Liver (tissue), 9 donors: ENCODE results near the gene NOD1. TPM values are rescaled to one million over a fixed set of nuclear protein-coding genes. Genes with fewer than 3 reads are reported as not detected.

ENCODE experiments used
- DNase-seq: peaks from one replicate; pipeline ENCODE4 v3.0.0-alpha.2; 2017; ENCODE audit warnings: low spot score
- H3K27ac ChIP-seq, 2 donors: one replicate each; pipeline ENCODE4 v1.7.0; 2013; ENCODE audit warnings: inconsistent platforms in 2 of 2, low read length in 2 of 2, control low read depth in 1 of 2, low read depth in 1 of 2, mild to moderate bottlenecking in 1 of 2
- H3K27me3 ChIP-seq, 4 donors: one replicate each; pipeline versions ENCODE4 v1.6.1 to v1.7.0; 2013; ENCODE audit warnings: low read length in 3 of 4, inconsistent platforms in 1 of 4, mild to moderate bottlenecking in 1 of 4, moderate library complexity in 1 of 4; ENCODE audit not compliant: control insufficient read depth in 4 of 4, insufficient read depth in 4 of 4
- H3K36me3 ChIP-seq, 4 donors: one replicate each; pipeline versions ENCODE4 v1.6.1 to v1.7.0; 2013; ENCODE audit warnings: low read length in 3 of 4, mild to moderate bottlenecking in 3 of 4, low read depth in 1 of 4, moderate library complexity in 1 of 4; ENCODE audit not compliant: control insufficient read depth in 4 of 4, insufficient read depth in 3 of 4
- H3K4me1 ChIP-seq, 4 donors: one replicate each; pipeline versions ENCODE4 v1.6.1 to v1.7.0; 2013; ENCODE audit warnings: low read length in 3 of 4, mild to moderate bottlenecking in 3 of 4, moderate library complexity in 1 of 4; ENCODE audit not compliant: control insufficient read depth in 4 of 4, insufficient read depth in 4 of 4
- H3K4me3 ChIP-seq, 3 donors: one replicate each; pipeline versions ENCODE4 v1.6.1 to v1.7.0; 2013; ENCODE audit warnings: low read length in 3 of 3, control low read depth in 1 of 3, low read depth in 1 of 3, mild to moderate bottlenecking in 1 of 3
- H3K9ac ChIP-seq, 2 donors: one replicate each; pipeline ENCODE4 v1.7.0; 2013; ENCODE audit warnings: low read length in 2 of 2, mild to moderate bottlenecking in 2 of 2, moderate library complexity in 2 of 2, control low read depth in 1 of 2, low read depth in 1 of 2
- H3K9me3 ChIP-seq, 4 donors: one replicate each; pipeline versions ENCODE4 v1.6.1 to v1.7.0; 2013; ENCODE audit warnings: low read length in 3 of 4; ENCODE audit not compliant: control insufficient read depth in 4 of 4
- FOXA1 ChIP-seq: IDR thresholded peaks from 2 replicates; pipeline ENCODE4 v1.6.1; 2016; ENCODE audit warnings: antibody characterized with exemption
- FOXA2 ChIP-seq: IDR thresholded peaks from 2 replicates; pipeline ENCODE4 v1.6.1; 2016; ENCODE audit warnings: antibody characterized with exemption
- GABPA ChIP-seq, 2 donors: IDR thresholded peaks in 1 of 2; conservative IDR thresholded peaks in 1 of 2; 2 replicates each; pipeline ENCODE4 v1.6.1; 2016; ENCODE audit warnings: antibody characterized with exemption in 2 of 2, mild to moderate bottlenecking in 1 of 2, moderate library complexity in 1 of 2
- HNF4A ChIP-seq, 2 donors: conservative IDR thresholded peaks; 2 replicates each; pipeline ENCODE4 v1.6.1; 2016; ENCODE audit warnings: antibody characterized with exemption in 2 of 2, mild to moderate bottlenecking in 2 of 2
- HNF4G ChIP-seq: IDR thresholded peaks from 2 replicates; pipeline ENCODE4 v1.6.1; 2016; ENCODE audit warnings: antibody characterized with exemption
- JUND ChIP-seq, 2 donors: IDR thresholded peaks; 2 replicates each; pipeline ENCODE4 v1.6.1; 2016; ENCODE audit warnings: antibody characterized with exemption in 2 of 2
- NR2F2 ChIP-seq: IDR thresholded peaks from 2 replicates; pipeline ENCODE4 v1.6.1; 2016; ENCODE audit warnings: antibody characterized with exemption
- RAD21 ChIP-seq, 2 donors: IDR thresholded peaks; 2 replicates each; pipeline ENCODE4 v1.6.1; 2016; ENCODE audit warnings: antibody characterized with exemption in 2 of 2, mild to moderate bottlenecking in 2 of 2
- RXRA ChIP-seq, 2 donors: IDR thresholded peaks; 2 replicates each; pipeline ENCODE4 v1.6.1; 2017 to 2018; ENCODE audit warnings: antibody characterized with exemption in 2 of 2, mild to moderate bottlenecking in 1 of 2
- SP1 ChIP-seq: IDR thresholded peaks from 2 replicates; pipeline ENCODE4 v1.6.1; 2018; ENCODE audit warnings: antibody characterized with exemption, mild to moderate bottlenecking
- TAF1 ChIP-seq: conservative IDR thresholded peaks from 2 replicates; pipeline ENCODE4 v1.6.1; 2016; ENCODE audit warnings: antibody characterized with exemption, mild to moderate bottlenecking
- YY1 ChIP-seq: IDR thresholded peaks from 2 replicates; pipeline ENCODE4 v1.6.1; 2016; ENCODE audit warnings: antibody characterized with exemption, mild to moderate bottlenecking
- WGBS: extraction: QIAGEN DNeasy Blood & Tissue Kit; methylation state at CpG from one replicate; pipeline ENCODE4 v1.1.7; 2013; 5-methylcytosine and 5-hydroxymethylcytosine counted together
- polyA plus RNA-seq, 2 donors: library from polyadenylated mRNA; stranded (reverse) in 1 of 2; unstranded in 1 of 2; fragments of 200-250 nt in 1 of 2; fragments of >200 nt in 1 of 2; fragmentation: Nextera tagmentation in 1 of 2; extraction: Ambion mirVana in 1 of 2; gene quantifications; one replicate each; pipeline versions ENCODE4 v1.2.1 to v1.2.3, GENCODE V29; 2013 to 2015
- total RNA-seq, 2 donors: library from RNA; depleted of rRNA; stranded (reverse); fragments of >200 nt; gene quantifications; one replicate each; pipeline ENCODE4 v1.2.3, GENCODE V29; 2014
- TF ChIP-seq, protein P1 (sequence below): IDR thresholded peaks from 2 replicates; pipeline ENCODE4 v1.6.1; 2016; ENCODE audit warnings: antibody characterized with exemption, mild to moderate bottlenecking
- TF ChIP-seq, protein P2 (sequence below): IDR thresholded peaks from 2 replicates; pipeline ENCODE4 v1.6.1; 2016; ENCODE audit warnings: antibody characterized with exemption
- TF ChIP-seq, protein P3 (sequence below): IDR thresholded peaks from 2 replicates; pipeline ENCODE4 v1.6.1; 2016; ENCODE audit warnings: antibody characterized with exemption
- TF ChIP-seq, protein P4 (sequence below): fragments of 150-350 bp; IDR thresholded peaks from 2 replicates; pipeline ENCODE4 v1.5.1; 2017; ENCODE audit warnings: improper control_type of control experiment, low read depth, low read length; ENCODE audit not compliant: missing input control
- TF ChIP-seq, protein P5 (sequence below): IDR thresholded peaks from 2 replicates; pipeline ENCODE4 v1.6.1; 2016; ENCODE audit warnings: antibody characterized with exemption
- donor health status: healthy.
- donor health status: healthy.
- donor health status: healthy.
- donor health status: healthy.
- donor health status: healthy.

Gene NOD1
- total and polyA plus RNA-seq, 4 donors: 1.7 to 3.5 (median 2.0) TPM

DNA sequence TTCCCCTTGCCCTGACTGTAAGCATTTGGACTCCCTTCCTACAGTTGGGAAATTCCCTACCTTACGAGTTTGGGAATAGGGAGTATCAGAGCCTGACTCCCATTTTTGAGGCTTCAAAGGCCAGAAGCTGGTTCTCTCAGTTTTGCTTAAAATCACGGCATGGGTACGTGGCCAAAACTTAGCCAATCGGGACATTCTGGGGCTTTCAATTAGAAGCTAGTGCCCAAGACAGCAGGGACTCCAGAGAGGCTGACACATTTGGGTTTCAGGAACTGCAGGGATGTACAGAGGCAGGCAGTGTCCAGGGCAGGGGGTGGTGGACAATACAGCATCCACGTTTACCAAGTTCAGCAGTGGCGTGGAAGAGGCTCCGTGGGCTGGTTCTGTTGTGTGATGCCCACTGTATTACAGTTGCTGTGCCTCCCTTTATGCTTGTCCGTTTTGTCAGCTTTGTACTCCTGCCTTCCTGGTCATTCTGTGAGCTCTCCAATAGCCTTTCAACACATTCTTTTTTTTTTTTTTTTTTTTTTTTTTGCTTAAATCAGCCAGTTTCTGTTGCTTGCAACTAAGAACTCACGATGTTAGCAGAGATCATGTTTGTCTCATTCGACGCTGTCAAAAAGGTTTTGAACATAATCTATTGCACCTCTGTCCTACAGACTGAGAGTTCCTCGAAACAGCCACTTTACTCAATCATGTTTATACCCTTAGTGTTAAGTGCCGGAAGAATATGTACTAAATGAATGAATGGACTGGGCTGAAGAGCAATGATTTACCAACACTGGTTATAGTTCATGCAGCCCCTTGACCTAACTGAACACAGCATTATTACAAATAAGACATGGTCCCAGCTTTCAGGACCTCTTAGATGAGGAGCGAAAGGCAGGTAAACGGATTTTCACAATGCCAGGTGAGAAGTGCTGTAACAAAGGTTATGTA lies 25.0 kb upstream of the NOD1 start:
- Histone ChIP-seq H3K27me3 (no peaks in the 10 kb centered on the region), H3K36me3 (no peaks in the 10 kb centered on the region), H3K4me3 (peak overlapping the region; percentile 95 to 100 (median 99)), H3K4me1 (peaks cover 3 to 12% (median 9%) of the 10 kb centered on the region in 4 donors), H3K9ac (peak overlapping the region; percentile 75 to 90), H3K9me3 (no peaks in the 10 kb centered on the region), H3K27ac (no peak overlapping the region)
- DNase-seq: no peak
- WGBS: 51% methylated on average over 15 of the region's 15 CpGs
- TF ChIP-seq, protein P1, sequence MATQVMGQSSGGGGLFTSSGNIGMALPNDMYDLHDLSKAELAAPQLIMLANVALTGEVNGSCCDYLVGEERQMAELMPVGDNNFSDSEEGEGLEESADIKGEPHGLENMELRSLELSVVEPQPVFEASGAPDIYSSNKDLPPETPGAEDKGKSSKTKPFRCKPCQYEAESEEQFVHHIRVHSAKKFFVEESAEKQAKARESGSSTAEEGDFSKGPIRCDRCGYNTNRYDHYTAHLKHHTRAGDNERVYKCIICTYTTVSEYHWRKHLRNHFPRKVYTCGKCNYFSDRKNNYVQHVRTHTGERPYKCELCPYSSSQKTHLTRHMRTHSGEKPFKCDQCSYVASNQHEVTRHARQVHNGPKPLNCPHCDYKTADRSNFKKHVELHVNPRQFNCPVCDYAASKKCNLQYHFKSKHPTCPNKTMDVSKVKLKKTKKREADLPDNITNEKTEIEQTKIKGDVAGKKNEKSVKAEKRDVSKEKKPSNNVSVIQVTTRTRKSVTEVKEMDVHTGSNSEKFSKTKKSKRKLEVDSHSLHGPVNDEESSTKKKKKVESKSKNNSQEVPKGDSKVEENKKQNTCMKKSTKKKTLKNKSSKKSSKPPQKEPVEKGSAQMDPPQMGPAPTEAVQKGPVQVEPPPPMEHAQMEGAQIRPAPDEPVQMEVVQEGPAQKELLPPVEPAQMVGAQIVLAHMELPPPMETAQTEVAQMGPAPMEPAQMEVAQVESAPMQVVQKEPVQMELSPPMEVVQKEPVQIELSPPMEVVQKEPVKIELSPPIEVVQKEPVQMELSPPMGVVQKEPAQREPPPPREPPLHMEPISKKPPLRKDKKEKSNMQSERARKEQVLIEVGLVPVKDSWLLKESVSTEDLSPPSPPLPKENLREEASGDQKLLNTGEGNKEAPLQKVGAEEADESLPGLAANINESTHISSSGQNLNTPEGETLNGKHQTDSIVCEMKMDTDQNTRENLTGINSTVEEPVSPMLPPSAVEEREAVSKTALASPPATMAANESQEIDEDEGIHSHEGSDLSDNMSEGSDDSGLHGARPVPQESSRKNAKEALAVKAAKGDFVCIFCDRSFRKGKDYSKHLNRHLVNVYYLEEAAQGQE: no peak
- TF ChIP-seq HNF4A (conservative IDR thresholded peaks at IDR 0.05) (no peak), TAF1 (no peak), NR2F2 (no peak), HNF4G (no peak), RAD21 (IDR thresholded peaks at IDR 0.05) (no peak), FOXA2 (no peak), RXRA (IDR thresholded peaks at IDR 0.05) (no peak), JUND (IDR thresholded peaks at IDR 0.05) (no peak), YY1 (no peak), SP1 (no peak), GABPA (IDR thresholded peaks at IDR 0.05 in 1 of 2, conservative IDR thresholded peaks at IDR 0.05 in 1 of 2) (no peak)
- TF ChIP-seq, protein P2, sequence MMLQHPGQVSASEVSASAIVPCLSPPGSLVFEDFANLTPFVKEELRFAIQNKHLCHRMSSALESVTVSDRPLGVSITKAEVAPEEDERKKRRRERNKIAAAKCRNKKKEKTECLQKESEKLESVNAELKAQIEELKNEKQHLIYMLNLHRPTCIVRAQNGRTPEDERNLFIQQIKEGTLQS: no peak
- TF ChIP-seq, protein P3, sequence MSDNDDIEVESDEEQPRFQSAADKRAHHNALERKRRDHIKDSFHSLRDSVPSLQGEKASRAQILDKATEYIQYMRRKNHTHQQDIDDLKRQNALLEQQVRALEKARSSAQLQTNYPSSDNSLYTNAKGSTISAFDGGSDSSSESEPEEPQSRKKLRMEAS: no peak

DNA sequence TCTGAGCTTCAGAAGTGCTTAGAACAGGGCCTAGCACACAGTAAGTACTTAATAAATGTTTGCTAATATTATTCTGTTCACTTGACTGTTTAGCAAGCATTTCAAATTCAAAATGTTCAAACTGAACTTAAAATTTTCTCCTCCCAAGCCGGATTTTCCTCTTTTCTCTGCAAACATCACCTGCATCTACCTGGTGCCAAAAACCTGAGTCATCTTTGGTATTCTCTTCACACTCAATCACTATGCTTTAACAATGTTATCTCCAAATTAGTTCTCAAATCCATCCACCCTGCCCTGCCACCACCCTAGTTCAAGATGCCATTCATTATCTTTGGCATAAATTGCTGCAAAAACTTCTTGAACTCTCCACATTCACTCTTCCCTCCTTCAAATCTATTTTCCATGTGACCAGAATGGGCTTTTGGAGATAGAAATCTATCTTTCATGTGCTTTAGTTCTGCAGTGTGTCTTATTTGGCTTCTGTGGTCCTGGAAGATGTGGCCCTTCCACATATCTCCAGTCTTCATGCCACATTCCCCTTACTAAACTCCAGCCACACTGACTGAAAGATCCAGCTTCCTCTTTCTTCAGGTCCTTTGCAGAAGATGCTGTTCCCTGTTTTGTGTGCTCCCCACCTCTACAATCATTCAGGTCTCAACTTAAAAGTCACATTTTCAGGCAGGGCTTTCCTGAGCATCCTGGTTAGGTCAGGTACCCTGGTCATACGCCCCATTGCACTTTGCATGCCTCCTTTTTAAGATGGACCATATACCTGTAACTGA lies 24.1 kb upstream of the NOD1 start:
- 87% methylated on average over 2 of the region's 2 CpGs for WGBS
- Histone ChIP-seq H3K9me3 (no peaks in the 10 kb centered on the region), H3K27me3 (no peaks in the 10 kb centered on the region), H3K4me1 (peaks cover 3 to 12% (median 9%) of the 10 kb centered on the region in 4 donors), H3K9ac (no peak overlapping the region), H3K36me3 (peaks cover 0 to under 1% (median 0%) of the 10 kb centered on the region in 4 donors), H3K27ac (no peak overlapping the region), H3K4me3 (no peak overlapping the region)
- DNase-seq: no peak
- TF ChIP-seq HNF4A (conservative IDR thresholded peaks at IDR 0.05) (no peak), HNF4G (no peak), GABPA (IDR thresholded peaks at IDR 0.05 in 1 of 2, conservative IDR thresholded peaks at IDR 0.05 in 1 of 2) (no peak), FOXA2 (no peak), FOXA1 (no peak), RXRA (IDR thresholded peaks at IDR 0.05) (no peak)
- TF ChIP-seq, protein P3: no peak
- TF ChIP-seq, protein P4, sequence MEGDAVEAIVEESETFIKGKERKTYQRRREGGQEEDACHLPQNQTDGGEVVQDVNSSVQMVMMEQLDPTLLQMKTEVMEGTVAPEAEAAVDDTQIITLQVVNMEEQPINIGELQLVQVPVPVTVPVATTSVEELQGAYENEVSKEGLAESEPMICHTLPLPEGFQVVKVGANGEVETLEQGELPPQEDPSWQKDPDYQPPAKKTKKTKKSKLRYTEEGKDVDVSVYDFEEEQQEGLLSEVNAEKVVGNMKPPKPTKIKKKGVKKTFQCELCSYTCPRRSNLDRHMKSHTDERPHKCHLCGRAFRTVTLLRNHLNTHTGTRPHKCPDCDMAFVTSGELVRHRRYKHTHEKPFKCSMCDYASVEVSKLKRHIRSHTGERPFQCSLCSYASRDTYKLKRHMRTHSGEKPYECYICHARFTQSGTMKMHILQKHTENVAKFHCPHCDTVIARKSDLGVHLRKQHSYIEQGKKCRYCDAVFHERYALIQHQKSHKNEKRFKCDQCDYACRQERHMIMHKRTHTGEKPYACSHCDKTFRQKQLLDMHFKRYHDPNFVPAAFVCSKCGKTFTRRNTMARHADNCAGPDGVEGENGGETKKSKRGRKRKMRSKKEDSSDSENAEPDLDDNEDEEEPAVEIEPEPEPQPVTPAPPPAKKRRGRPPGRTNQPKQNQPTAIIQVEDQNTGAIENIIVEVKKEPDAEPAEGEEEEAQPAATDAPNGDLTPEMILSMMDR: no peak
- TF ChIP-seq, protein P5, sequence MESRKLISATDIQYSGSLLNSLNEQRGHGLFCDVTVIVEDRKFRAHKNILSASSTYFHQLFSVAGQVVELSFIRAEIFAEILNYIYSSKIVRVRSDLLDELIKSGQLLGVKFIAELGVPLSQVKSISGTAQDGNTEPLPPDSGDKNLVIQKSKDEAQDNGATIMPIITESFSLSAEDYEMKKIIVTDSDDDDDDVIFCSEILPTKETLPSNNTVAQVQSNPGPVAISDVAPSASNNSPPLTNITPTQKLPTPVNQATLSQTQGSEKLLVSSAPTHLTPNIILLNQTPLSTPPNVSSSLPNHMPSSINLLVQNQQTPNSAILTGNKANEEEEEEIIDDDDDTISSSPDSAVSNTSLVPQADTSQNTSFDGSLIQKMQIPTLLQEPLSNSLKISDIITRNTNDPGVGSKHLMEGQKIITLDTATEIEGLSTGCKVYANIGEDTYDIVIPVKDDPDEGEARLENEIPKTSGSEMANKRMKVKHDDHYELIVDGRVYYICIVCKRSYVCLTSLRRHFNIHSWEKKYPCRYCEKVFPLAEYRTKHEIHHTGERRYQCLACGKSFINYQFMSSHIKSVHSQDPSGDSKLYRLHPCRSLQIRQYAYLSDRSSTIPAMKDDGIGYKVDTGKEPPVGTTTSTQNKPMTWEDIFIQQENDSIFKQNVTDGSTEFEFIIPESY: no peak
